GM19193 (cell line): ENCODE results near the gene SCAANT1.

Experiments
- POLR2A ChIP-seq: IDR thresholded peaks from 4 replicates; pipeline ENCODE4 v1.6.1; 2011; ENCODE audit not compliant: insufficient read depth, insufficient read length; ENCODE audit errors: extremely low read depth

The SCAANT1 gene

DNA sequence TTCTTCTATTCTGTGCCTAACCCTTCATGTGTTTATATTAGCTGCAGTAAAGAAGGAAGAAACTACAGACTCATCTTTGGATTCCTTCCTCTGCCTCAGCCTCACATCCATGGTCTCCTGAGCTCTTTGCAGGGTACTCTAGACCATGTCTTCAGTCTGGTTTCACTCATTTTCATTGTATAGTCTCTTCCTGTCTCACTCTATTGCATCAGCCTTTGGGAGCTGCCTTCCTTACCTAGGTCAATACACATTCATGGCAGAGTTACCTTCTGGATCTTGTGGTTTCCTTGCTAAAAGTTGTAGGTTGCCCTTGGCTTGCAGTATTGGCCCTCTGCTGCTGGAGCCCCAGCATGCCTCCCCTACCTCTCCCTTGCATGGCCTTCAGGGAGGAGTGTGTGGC is 31.5 kb upstream of the SCAANT1 start:
- TF ChIP-seq POLR2A, result no peak

DNA sequence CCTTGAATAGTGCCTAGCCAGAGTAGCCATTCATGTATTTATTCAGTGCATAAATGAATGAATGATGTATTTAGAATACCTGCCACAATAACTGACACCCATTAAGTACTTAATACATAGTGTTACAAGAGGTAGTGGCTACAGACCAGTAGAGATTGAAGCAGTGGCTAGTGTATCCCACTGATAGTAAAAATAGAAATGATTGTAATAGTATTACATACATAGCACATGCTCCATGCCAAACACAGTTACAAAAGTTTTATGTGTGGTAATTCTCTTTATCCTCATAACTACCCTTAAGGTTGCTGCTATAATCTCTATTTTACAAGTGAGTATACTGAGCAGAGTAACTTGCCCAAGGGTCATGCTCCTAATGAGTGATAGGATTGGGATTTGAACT is 30.3 kb upstream of the SCAANT1 start:
- TF ChIP-seq POLR2A, result no peak

GRCh38 chr3:63940389-63940757 is 28.2 kb upstream of the SCAANT1 start:
- no peak for TF ChIP-seq POLR2A

GRCh38 chr3:63937661-63938651 is 25.8 kb upstream of the SCAANT1 start:
- TF ChIP-seq POLR2A, result no peak

DNA sequence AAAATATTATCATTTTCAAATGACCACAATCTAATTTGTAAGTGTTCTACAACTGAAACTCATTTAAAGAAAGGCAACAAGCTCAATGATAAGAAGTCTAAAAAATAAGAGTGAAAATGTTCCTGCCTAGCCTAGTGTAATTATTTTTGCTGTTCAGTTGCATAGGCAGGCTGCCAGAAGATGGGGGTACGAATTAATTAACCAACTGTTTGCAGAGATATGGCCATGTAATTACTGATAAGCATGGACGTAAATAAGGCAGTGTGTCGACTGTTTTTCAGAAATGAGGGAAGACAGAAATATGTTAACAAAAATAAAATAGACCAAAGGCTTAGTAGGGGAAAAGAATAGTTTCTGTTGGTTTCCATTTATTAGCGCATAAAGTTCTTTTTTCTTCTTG is 24.7 kb upstream of the SCAANT1 start:
- no peak for TF ChIP-seq POLR2A

- TF ChIP-seq POLR2A, result no peak
These were observed 22.1 kb upstream of the SCAANT1 start for GRCh38 chr3:63934041-63934866.

- no peak for TF ChIP-seq POLR2A
These were observed 21.3 kb upstream of the SCAANT1 start for GRCh38 chr3:63933459-63933858.

DNA sequence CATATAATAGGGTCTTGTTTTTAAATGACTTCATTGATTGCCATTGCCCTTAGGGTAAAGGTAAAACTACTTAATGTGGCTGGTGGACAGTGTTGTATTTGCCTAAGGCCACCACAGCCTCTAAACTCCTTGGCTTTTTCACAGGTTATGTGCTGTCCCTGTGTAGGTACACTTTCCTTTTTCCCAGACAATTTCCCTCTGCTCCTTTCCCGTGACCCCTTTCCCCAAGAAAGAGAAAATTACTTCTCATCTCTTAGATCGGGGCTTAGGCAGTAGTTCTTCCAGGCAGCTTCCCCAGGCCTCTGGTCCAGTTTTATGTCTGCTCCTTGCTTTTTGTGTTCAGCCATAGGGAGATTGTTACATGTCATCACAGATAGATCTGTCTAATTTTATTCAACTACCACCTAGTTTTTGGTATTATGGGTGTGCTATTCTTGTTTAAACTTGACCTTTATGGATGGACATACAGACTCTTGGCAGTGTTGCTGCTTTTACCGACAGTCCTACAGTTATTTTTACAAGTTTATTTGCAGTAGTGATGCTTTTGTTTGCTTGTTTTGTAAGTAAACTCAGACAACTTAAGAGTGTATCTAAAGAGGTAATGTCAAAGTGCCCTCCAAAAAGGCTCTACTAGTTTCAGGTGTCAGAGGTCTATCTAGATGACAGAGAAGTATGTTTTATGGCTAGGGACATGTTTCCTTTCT is 20.5 kb upstream of the SCAANT1 start:
- TF ChIP-seq POLR2A, result no peak

DNA sequence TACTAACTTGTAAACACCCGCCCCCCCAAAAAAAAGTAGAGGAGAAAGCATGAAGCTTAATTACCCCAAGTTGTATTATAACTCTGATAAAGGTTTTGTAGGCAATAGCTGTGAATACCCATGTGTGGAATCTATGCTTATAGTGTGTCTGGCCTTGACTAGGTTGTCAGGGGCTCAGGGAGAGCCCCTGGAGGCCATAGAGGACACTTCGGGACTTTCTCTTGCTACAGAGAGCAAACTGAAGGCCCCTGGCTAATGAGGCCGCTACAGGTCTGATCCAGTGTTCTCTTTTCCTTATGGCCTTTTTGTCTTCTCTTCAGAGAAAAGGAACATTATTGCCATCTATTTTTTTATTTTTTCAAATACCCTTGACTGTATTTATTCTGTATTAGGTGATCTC is 19.1 kb upstream of the SCAANT1 start:
- TF ChIP-seq POLR2A, result no peak

DNA sequence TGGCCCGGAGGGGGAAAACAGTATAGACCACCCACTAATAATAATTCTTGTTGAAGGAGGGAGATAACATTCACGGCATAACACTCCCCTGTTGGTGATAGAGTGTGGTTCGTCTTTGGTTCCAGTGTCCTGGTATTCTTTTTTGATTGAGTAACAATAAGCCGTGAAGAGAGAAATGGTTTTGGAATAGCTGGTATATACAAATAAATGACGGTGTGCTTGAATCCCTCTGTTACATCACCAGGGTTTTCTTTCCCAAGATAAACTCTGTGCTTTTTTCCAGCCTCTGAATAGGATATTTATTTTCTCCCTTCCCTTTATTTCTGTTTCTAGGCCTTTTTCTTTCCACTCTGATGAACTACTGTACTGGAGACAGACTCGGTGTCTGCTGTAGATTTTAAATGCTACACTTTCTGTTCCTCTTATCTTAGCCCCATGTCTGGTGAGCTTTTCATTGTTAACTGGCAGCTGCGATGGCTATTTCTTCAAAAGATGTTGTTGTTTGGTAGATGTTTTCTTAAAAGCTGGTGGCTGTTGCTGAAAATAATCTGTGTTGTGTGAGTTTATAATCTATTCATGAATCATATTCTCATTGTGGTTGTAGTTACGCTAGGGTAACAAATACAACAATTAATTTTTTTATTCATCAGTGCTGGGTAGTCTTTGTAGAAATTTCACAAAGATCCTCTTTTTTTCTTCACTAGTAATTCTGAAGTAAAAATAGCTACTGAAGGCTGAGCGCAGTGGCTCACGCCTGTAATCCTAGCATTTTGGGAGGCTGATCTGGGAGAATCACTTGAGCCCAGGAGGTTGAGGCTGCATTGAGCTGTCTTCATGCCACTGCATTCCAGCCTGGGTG is 15.5 kb upstream of the SCAANT1 start:
- no peak for TF ChIP-seq POLR2A

DNA sequence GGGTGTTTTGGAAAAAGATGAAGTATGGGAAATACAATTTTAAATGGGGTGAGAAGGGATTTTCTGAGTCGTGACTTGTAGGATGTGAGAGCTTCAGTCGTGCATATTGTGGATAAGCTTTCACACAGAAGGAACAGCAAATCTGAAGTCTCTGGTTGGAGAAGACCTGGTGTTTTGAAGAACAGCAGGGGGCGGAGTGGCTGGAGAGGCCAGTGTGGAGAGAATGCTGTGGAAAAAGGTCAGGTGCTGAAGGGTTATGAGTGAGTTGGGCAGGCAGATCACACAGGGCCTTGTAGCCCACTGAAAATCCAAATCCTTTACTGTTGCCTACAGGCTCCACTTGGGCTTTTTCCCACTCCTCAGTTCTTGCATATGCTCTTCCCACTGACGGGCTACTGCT is 14.1 kb upstream of the SCAANT1 start:
- no peak for TF ChIP-seq POLR2A

DNA sequence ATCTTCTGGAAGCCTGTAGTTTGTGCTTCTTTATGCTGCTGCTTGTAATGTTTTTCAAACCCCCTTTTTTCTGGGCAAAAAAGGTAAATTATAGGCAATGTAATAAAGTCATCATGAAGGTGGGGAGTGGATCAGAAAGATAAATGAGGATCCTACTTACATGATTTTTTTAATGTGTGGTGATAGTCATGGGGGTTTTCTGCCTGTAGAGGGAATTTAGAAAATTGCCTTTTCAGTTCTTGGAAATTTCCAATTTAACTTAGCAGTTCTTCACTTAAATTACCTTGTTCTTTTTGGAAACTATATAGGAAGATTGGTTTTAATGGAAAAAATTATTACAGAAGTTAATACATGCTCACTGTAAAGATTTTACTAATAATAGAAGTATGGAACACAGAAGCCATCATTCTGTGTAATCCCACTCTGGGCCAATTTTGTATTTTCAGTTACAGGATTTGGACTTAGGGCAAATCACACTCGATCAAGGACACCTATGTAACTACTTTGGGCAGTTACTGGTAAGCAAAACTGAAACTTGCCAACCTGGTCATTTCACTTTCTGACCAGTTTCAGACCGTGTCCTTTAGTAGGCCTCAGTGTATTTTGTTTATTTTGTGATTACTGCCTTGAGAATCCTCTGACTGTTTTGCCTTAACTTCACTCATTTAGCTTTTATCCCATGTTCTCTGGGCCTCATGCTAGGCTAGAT is 10.5 kb upstream of the SCAANT1 start:
- TF ChIP-seq POLR2A, result no peak

GRCh38 chr3:63921741-63922482 is 9.7 kb upstream of the SCAANT1 start:
- no peak for TF ChIP-seq POLR2A
